Left colon (tissue), 2 donors: ENCODE measurements around the gene ZNF396. TPM values are rescaled to one million over a fixed set of nuclear protein-coding genes. Genes with fewer than 3 reads are reported as not detected.

Source experiments
- ATAC-seq: fragments of 200-7000 bp; cut with Tn5 transposase; one replicate; pipeline ENCODE4 v1.9.1; 2020; ENCODE audit warnings: mild to moderate bottlenecking, moderate library complexity
- DNase-seq, 2 donors: peaks; one replicate each; pipeline ENCODE4 v3.0.0-alpha.2; 2020
- intact Hi-C, 2 donors: fragments of 100-400 bp; cut with DNase I in 1 of 2; cut with micrococcal nuclease in 1 of 2; formaldehyde crosslinking; loops; one replicate each; pipeline versions ENCODE4 v1.11.2 to v1.14.0; 2022; cut with DNase I, micrococcal nuclease
- long read RNA-seq: library from polyadenylated mRNA; unstranded; transcript quantifications from one replicate; pipeline ENCODE4 v2.0.0, GENCODE V29; 2021
- total RNA-seq, 2 donors: library from RNA; stranded (reverse); fragmentation: NEBNext Ultra II Directional; extraction: Animal tissue kit (Norgen Biotek cat#: 25700); gene quantifications; one replicate each; pipeline ENCODE4 v1.2.1, GENCODE V29; 2021
- donor health status: DM: no; HTN: no; CAD: no.
- donor health status: DM: yes; HTN: yes; CAD: no.

The ZNF396 gene
- 1 to 10 TPM; 3.7 to 4.4 TPM for total RNA-seq
- long read RNA-seq, partial matches to known transcripts = 0 of 4 reads
- long read RNA-seq, other reads (novel, unspliced or antisense) = 0 of 4 reads

GRCh38 chr18:35376742-35377695, at the start of gene ZNF396:
ZNF396 (minus strand) TSS chr18:35377337; CDS start chr18:35374292, 3,045 bp downstream.
- intact Hi-C loops = no loop called here
- ATAC-seq (peak; percentile 97), DNase-seq (peak; percentile 83 to 90)

GRCh38 chr18:35426786-35427185, 49.6 kb upstream of the ZNF396 start:
- no peak for DNase-seq
- intact Hi-C loops = no loop called here
- no peak for ATAC-seq

- ATAC-seq = no peak
- DNase-seq = no peak
- intact Hi-C loops = no loop called here
Observed at GRCh38 chr18:35424356-35424755, 47.2 kb upstream of the ZNF396 start.

GRCh38 chr18:35422237-35422636, 45.1 kb upstream of the ZNF396 start:
- intact Hi-C loops = no loop called here
- ATAC-seq (no peak), DNase-seq (no peak)

GRCh38 chr18:35418610-35419009, 41.5 kb upstream of the ZNF396 start:
- intact Hi-C loops = no loop called here
- DNase-seq (no peak), ATAC-seq (no peak)

GRCh38 chr18:35417223-35417622, 40.1 kb upstream of the ZNF396 start:
- intact Hi-C loops = no loop called here
- ATAC-seq = no peak
- no peak for DNase-seq

- DNase-seq (no peak), ATAC-seq (no peak)
- intact Hi-C loops = no loop called here
Observed at GRCh38 chr18:35415511-35416073, 38.5 kb upstream of the ZNF396 start.

GRCh38 chr18:35413163-35413511, 36.0 kb upstream of the ZNF396 start:
- ATAC-seq (no peak), DNase-seq (no peak)
- intact Hi-C loops = no loop called here

GRCh38 chr18:35411625-35412351, 34.7 kb upstream of the ZNF396 start:
- intact Hi-C loops = no loop called here
- ATAC-seq (no peak), DNase-seq (no peak)

- ATAC-seq = no peak
- intact Hi-C loops = no loop called here
Observed at GRCh38 chr18:35410561-35410960, 33.4 kb upstream of the ZNF396 start.

GRCh38 chr18:35409911-35410310, 32.8 kb upstream of the ZNF396 start:
- ATAC-seq (peak; percentile 70), DNase-seq (peak; percentile 60 to 61)
- intact Hi-C loops = loop anchor here in 1 of 2 donors (10.0 kb wide), 2 partner anchors 95 to 345 kb away; no protein-coding TSS in a partner anchor

More at GRCh38 chr18:35410561-35410960, 33.4 kb upstream of the ZNF396 start:
- DNase-seq = no peak

- ATAC-seq = peak; percentile 61
- intact Hi-C loops = loop anchor here in 1 of 2 donors (10.0 kb wide), 2 partner anchors 96 to 346 kb away; no protein-coding TSS in a partner anchor
- peak; percentile 83 to 86 for DNase-seq
Observed at GRCh38 chr18:35408843-35409261, 31.7 kb upstream of the ZNF396 start.

GRCh38 chr18:35407871-35408481, 30.8 kb upstream of the ZNF396 start:
- intact Hi-C loops = loop anchor here in 1 of 2 donors (10.0 kb wide), 2 partner anchors 97 to 347 kb away; no protein-coding TSS in a partner anchor

GRCh38 chr18:35406666-35407065, 29.5 kb upstream of the ZNF396 start:
- no peak for DNase-seq
- intact Hi-C loops = loop anchor here in 1 of 2 donors (10.0 kb wide), 2 partner anchors 98 to 348 kb away; no protein-coding TSS in a partner anchor
- ATAC-seq = peak; percentile 32

More at GRCh38 chr18:35407871-35408481, 30.8 kb upstream of the ZNF396 start:
- DNase-seq = peak; percentile 31 to 38
- peak; percentile 66 for ATAC-seq

- intact Hi-C loops = loop anchor here in 1 of 2 donors (10.0 kb wide), 1 partner anchor 547 kb away; no protein-coding TSS in a partner anchor
- ATAC-seq = no peak
- no peak for DNase-seq
Observed at GRCh38 chr18:35397976-35398375, 20.8 kb upstream of the ZNF396 start.

GRCh38 chr18:35393716-35394115, 16.6 kb upstream of the ZNF396 start:
- no peak for DNase-seq
- intact Hi-C loops = loop anchor here in 1 of 2 donors (10.0 kb wide), 1 partner anchor 551 kb away; no protein-coding TSS in a partner anchor
- no peak for ATAC-seq

GRCh38 chr18:35392375-35392774, 15.2 kb upstream of the ZNF396 start:
- ATAC-seq = no peak

More at GRCh38 chr18:35392375-35392774, 15.2 kb upstream of the ZNF396 start:
- no peak for DNase-seq
- intact Hi-C loops = loop anchor here in 1 of 2 donors (10.0 kb wide), 1 partner anchor 552 kb away; no protein-coding TSS in a partner anchor
